ENCODE measurements around the gene KANK3.
"Not testable (repeated sequence)": the region's sequence is repeated elsewhere in the genome, so short reads cannot be mapped to it uniquely, and the experiment has no call there.

Gene KANK3

GRCh38 chr19:8370176-8371010, 27.3 kb upstream of the KANK3 start:
- no peak for DNase-seq (ENCODE audit: low read depth)

- peak; percentile 95 for DNase-seq (ENCODE audit: low read depth)
These were observed 24.4 kb upstream of the KANK3 start for GRCh38 chr19:8367327-8368001.

GRCh38 chr19:8366961-8367326, 23.9 kb upstream of the KANK3 start:
- DNase-seq (ENCODE audit: low read depth), result no peak

- no peak for DNase-seq (ENCODE audit: low read depth)
These were observed 23.1 kb upstream of the KANK3 start for GRCh38 chr19:8366121-8366581.

GRCh38 chr19:8363803-8364771, 21.0 kb upstream of the KANK3 start, which contains the start of gene ANGPTL4:
Gene ANGPTL4, plus strand, starts transcription at chr19:8364155. Its CDS starts 167 bp downstream, at chr19:8364322.
- DNase-seq (ENCODE audit: low read depth), result no peak

GRCh38 chr19:8361921-8362793, 19.1 kb upstream of the KANK3 start:
- peak; percentile 97 for DNase-seq (ENCODE audit: low read depth)

- DNase-seq (ENCODE audit: low read depth), result no peak
These were observed 17.1 kb upstream of the KANK3 start for GRCh38 chr19:8360196-8360595.

- no peak for DNase-seq (ENCODE audit: low read depth)
These were observed 15.9 kb upstream of the KANK3 start for GRCh38 chr19:8358948-8359347.

- no peak for DNase-seq (ENCODE audit: low read depth)
These were observed 14.0 kb upstream of the KANK3 start for GRCh38 chr19:8357007-8357521.

- peak; percentile 89 for DNase-seq (ENCODE audit: low read depth)
These were observed 12.8 kb upstream of the KANK3 start for GRCh38 chr19:8355631-8356402.

GRCh38 chr19:8352845-8353244, 9.8 kb upstream of the KANK3 start:
- DNase-seq (ENCODE audit: low read depth), result not testable (repeated sequence)

GRCh38 chr19:8352134-8352827, 9.2 kb upstream of the KANK3 start:
- no peak for DNase-seq (ENCODE audit: low read depth)

GRCh38 chr19:8349629-8350372, 6.7 kb upstream of the KANK3 start:
- DNase-seq (ENCODE audit: low read depth), result not testable (repeated sequence)

- DNase-seq (ENCODE audit: low read depth), result no peak
These were observed 402 bp upstream of the KANK3 start for GRCh38 chr19:8343483-8343844.

- no peak for DNase-seq (ENCODE audit: low read depth)
These were observed 762 bp downstream of the KANK3 start for GRCh38 chr19:8342316-8342683.

- not testable (repeated sequence) for DNase-seq (ENCODE audit: low read depth)
These were observed 1.6 kb downstream of the KANK3 start for GRCh38 chr19:8341504-8341903.

- DNase-seq (ENCODE audit: low read depth), result no peak
These were observed 2.5 kb downstream of the KANK3 start for GRCh38 chr19:8340341-8341096.

- DNase-seq (ENCODE audit: low read depth), result no peak
These were observed 4.2 kb downstream of the KANK3 start for GRCh38 chr19:8338835-8339234.

All from fibroblast of the conjunctiva (primary cell).